Gastrocnemius medialis (tissue), 4 donors: Measurements from ENCODE around the gene FNTB. TPM values are rescaled to one million over a fixed set of nuclear protein-coding genes. Genes with fewer than 3 reads are reported as not detected.

Experiments
- ATAC-seq, 2 donors: fragments of 150-250 bp; one replicate each; pipeline ENCODE4 v1.9.1; 2016
- DNase-seq, 2 donors: peaks; one replicate each; pipeline ENCODE4 v3.0.0-alpha.2; 2019
- H3K27ac ChIP-seq, 4 donors: fragments of 200-600 bp; sonication (generic); 1 replicate in 1 of 4; 2 replicates in 3 of 4; pipeline ENCODE4 v1.5.1; 2016 to 2018; ENCODE audit warnings: mild to moderate bottlenecking in 2 of 4, moderate library complexity in 1 of 4
- H3K27me3 ChIP-seq, 3 donors: fragments of 200-600 bp; sonication (generic) in 2 of 3; 1 replicate in 1 of 3; 2 replicates in 2 of 3; pipeline versions ENCODE4 v1.5.1 to v1.6.0; 2016 to 2019; ENCODE audit warnings: mild to moderate bottlenecking in 1 of 3, moderate library complexity in 1 of 3
- H3K36me3 ChIP-seq, 2 donors: fragments of 200-600 bp; sonication (generic) in 1 of 2; one replicate each; pipeline ENCODE4 v1.5.1; 2017 to 2018
- H3K4me1 ChIP-seq, 2 donors: fragments of 200-600 bp; sonication (generic) in 1 of 2; one replicate each; pipeline ENCODE4 v1.5.1; 2016 to 2017; ENCODE audit warnings: mild to moderate bottlenecking in 2 of 2
- H3K4me3 ChIP-seq, 4 donors: fragments of 200-600 bp; sonication (generic) in 3 of 4; 1 replicate in 1 of 4; 2 replicates in 3 of 4; pipeline ENCODE4 v1.5.1; 2016 to 2019; ENCODE audit warnings: mild to moderate bottlenecking in 2 of 4
- H3K9me3 ChIP-seq, 3 donors: fragments of 200-600 bp; sonication (generic) in 2 of 3; 1 replicate in 1 of 3; 2 replicates in 2 of 3; pipeline ENCODE4 v1.5.1; 2016 to 2019
- CTCF ChIP-seq, 5 experiments: fragments of 450-650 bp in 3 of 5; fragments of 200-600 bp in 2 of 5; sonication (generic) in 2 of 5; IDR thresholded peaks in 4 of 5; conservative IDR thresholded peaks in 1 of 5; 1 replicate in 4 of 5; 2 replicates in 1 of 5; pipeline ENCODE4 v1.5.1; 2016 to 2019; ENCODE audit warnings: antibody characterized with exemption in 5 of 5, mild to moderate bottlenecking in 3 of 5, moderate library complexity in 3 of 5
- POLR2A ChIP-seq, 2 donors: fragments of 450-650 bp; IDR thresholded peaks; one replicate each; pipeline ENCODE4 v1.6.1; 2017; ENCODE audit warnings: antibody characterized with exemption in 2 of 2, mild to moderate bottlenecking in 2 of 2, moderate library complexity in 2 of 2
- in situ Hi-C, 4 donors: fragments of 200-750 bp; cut with MboI; loops; one replicate each; pipeline versions ENCODE4 v1.15.0 to v1.8.0; 2017; ENCODE audit warnings: low sequenced_read_pairs in 4 of 4
- intact Hi-C: fragments of 100-400 bp; cut with DNase I; formaldehyde crosslinking; loops from one replicate; pipeline ENCODE4 v1.15.1; 2023; ENCODE audit warnings: low total_unique reads
- total RNA-seq, 4 donors: library from RNA; depleted of rRNA; stranded (reverse); fragments of >200 nt; gene quantifications; one replicate each; pipeline versions ENCODE4 v1.1.0 to v1.2.3, GENCODE V29; 2016

FNTB gene
- total RNA-seq, 4 donors from 2014 or later: 6.1 to 40.6 (median 18.0) TPM

GRCh38 chr14:64946310-64947045 lies 40.2 kb upstream of the FNTB start:
- no peak for ATAC-seq

GRCh38 chr14:64947710-64948611 lies 38.7 kb upstream of the FNTB start:
- H3K36me3 ChIP-seq: peaks cover 0 to 14% of the 10 kb centered on the region in 2 donors
- TF ChIP-seq CTCF (IDR thresholded peaks at IDR 0.05 in 4 of 5, conservative IDR thresholded peaks at IDR 0.05 in 1 of 5) (no peak), POLR2A (IDR thresholded peaks at IDR 0.05) (no peak)
- no peaks in the 10 kb centered on the region for H3K27me3 ChIP-seq
- ATAC-seq: no peak
- peak overlapping the region in 1 of 4 donors; percentile 4 for H3K27ac ChIP-seq
- no peak overlapping the region for H3K4me3 ChIP-seq
- in situ Hi-C loops (no loop called here), intact Hi-C loops (no loop called here)
- no peaks in the 10 kb centered on the region for H3K9me3 ChIP-seq
- peaks cover 32 to 47% of the 10 kb centered on the region in 2 donors for H3K4me1 ChIP-seq
- no peak for DNase-seq

More at GRCh38 chr14:64946310-64947045, 40.2 kb upstream of the FNTB start:
- H3K4me1 ChIP-seq: peaks cover 18 to 32% of the 10 kb centered on the region in 2 donors
- intact Hi-C loops: no loop called here
- in situ Hi-C loops: no loop called here
- no peak for DNase-seq
- no peak overlapping the region for H3K4me3 ChIP-seq
- TF ChIP-seq CTCF (IDR thresholded peaks at IDR 0.05 in 4 of 5, conservative IDR thresholded peaks at IDR 0.05 in 1 of 5): no peak
- no peak for TF ChIP-seq POLR2A (IDR thresholded peaks at IDR 0.05)
- no peak overlapping the region for H3K27ac ChIP-seq
- H3K9me3 ChIP-seq: no peaks in the 10 kb centered on the region
- H3K27me3 ChIP-seq: no peaks in the 10 kb centered on the region
- peaks cover 0 to 14% of the 10 kb centered on the region in 2 donors for H3K36me3 ChIP-seq

GRCh38 chr14:64948612-64949210 lies 38.0 kb upstream of the FNTB start:
- Histone ChIP-seq H3K9me3 (no peaks in the 10 kb centered on the region), H3K27ac (peak overlapping the region in 1 of 4 donors; percentile 4), H3K36me3 (peaks cover 0 to 8% of the 10 kb centered on the region in 2 donors), H3K4me3 (no peak overlapping the region), H3K4me1 (peaks cover 39 to 53% of the 10 kb centered on the region in 2 donors), H3K27me3 (no peaks in the 10 kb centered on the region)
- no peak for ATAC-seq
- no peak for DNase-seq
- intact Hi-C loops: no loop called here
- TF ChIP-seq CTCF (IDR thresholded peaks at IDR 0.05 in 4 of 5, conservative IDR thresholded peaks at IDR 0.05 in 1 of 5) (no peak), POLR2A (IDR thresholded peaks at IDR 0.05) (no peak)
- in situ Hi-C loops: no loop called here

- intact Hi-C loops: no loop called here
- DNase-seq (peak; percentile 66 to 78), ATAC-seq (peak; percentile 90 to 96)
- H3K4me1 ChIP-seq: peaks cover 44 to 56% of the 10 kb centered on the region in 2 donors
- H3K9me3 ChIP-seq: no peaks in the 10 kb centered on the region
- H3K27ac ChIP-seq: peak overlapping the region; percentile 90 to 97 (median 92)
- no peak for TF ChIP-seq CTCF (IDR thresholded peaks at IDR 0.05 in 4 of 5, conservative IDR thresholded peaks at IDR 0.05 in 1 of 5)
- peak; percentile 60 to 73 for TF ChIP-seq POLR2A (IDR thresholded peaks at IDR 0.05)
- H3K36me3 ChIP-seq: peaks cover 0 to 8% of the 10 kb centered on the region in 2 donors
- no peaks in the 10 kb centered on the region for H3K27me3 ChIP-seq
- in situ Hi-C loops: no loop called here
- peak overlapping the region in 2 of 4 donors; percentile 19 to 25 for H3K4me3 ChIP-seq
These were observed 35.8 kb upstream of the FNTB start for GRCh38 chr14:64950889-64951288.
